Prostate gland (tissue), 2 donors: ENCODE data around the gene OR8B3.
"Not testable (repeated sequence)": the region's sequence is repeated elsewhere in the genome, so short reads cannot be mapped to it uniquely, and the experiment has no call there.

Source experiments
- POLR2AphosphoS5 ChIP-seq: sonication (generic); formaldehyde crosslinking; IDR thresholded peaks from one replicate; pipeline ENCODE4 v1.6.1; 2017; ENCODE audit warnings: antibody characterized with exemption
- TF ChIP-seq, protein P1 (sequence below), 4 experiments: fragments of 200-600 bp in 2 of 4; fragments of 450-650 bp in 2 of 4; sonication (generic) in 2 of 4; IDR thresholded peaks; 1 replicate in 3 of 4; 2 replicates in 1 of 4; pipeline ENCODE4 v1.5.1; 2016 to 2019; ENCODE audit warnings: antibody characterized with exemption in 4 of 4, mild to moderate bottlenecking in 2 of 4, moderate library complexity in 2 of 4

GRCh38 chr11:124382857-124383256 lies 16.0 kb downstream of the OR8B3 start:
- TF ChIP-seq, protein P1, sequence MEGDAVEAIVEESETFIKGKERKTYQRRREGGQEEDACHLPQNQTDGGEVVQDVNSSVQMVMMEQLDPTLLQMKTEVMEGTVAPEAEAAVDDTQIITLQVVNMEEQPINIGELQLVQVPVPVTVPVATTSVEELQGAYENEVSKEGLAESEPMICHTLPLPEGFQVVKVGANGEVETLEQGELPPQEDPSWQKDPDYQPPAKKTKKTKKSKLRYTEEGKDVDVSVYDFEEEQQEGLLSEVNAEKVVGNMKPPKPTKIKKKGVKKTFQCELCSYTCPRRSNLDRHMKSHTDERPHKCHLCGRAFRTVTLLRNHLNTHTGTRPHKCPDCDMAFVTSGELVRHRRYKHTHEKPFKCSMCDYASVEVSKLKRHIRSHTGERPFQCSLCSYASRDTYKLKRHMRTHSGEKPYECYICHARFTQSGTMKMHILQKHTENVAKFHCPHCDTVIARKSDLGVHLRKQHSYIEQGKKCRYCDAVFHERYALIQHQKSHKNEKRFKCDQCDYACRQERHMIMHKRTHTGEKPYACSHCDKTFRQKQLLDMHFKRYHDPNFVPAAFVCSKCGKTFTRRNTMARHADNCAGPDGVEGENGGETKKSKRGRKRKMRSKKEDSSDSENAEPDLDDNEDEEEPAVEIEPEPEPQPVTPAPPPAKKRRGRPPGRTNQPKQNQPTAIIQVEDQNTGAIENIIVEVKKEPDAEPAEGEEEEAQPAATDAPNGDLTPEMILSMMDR (IDR thresholded peaks at IDR 0.05), result not testable (repeated sequence)
- not testable (repeated sequence) for TF ChIP-seq POLR2AphosphoS5
